Measurements from ENCODE around the gene AKR1C3. TPM values are rescaled to one million over a fixed set of nuclear protein-coding genes. Genes with fewer than 3 reads are reported as not detected.

The AKR1C3 gene
- polyA plus RNA-seq, 1 experiment: 0.26 TPM

DNA sequence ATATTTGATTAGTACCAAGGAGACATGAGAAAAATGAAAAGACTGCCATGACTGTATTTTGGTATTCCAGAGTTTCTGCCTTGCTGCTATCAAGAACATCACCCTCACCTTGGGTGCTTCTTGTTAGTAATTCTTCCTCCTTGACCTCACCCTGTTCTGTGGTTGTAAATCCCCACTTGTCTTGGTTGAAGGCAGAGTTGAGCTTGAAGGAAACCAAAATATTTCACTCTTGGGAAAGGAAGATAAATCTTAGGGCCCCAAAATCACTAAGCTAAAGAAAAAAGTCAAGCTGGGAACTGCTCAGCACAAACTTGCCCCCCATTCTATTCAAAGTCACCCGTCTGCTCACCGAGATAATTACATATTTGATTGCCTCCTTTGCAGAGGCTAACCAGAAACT, 20.6 kb upstream of the AKR1C3 start:
- no peak for DNase-seq (ENCODE audit: low read depth)
- POLR2A ChIA-PET: no interaction called here
- TF ChIP-seq, protein P1, sequence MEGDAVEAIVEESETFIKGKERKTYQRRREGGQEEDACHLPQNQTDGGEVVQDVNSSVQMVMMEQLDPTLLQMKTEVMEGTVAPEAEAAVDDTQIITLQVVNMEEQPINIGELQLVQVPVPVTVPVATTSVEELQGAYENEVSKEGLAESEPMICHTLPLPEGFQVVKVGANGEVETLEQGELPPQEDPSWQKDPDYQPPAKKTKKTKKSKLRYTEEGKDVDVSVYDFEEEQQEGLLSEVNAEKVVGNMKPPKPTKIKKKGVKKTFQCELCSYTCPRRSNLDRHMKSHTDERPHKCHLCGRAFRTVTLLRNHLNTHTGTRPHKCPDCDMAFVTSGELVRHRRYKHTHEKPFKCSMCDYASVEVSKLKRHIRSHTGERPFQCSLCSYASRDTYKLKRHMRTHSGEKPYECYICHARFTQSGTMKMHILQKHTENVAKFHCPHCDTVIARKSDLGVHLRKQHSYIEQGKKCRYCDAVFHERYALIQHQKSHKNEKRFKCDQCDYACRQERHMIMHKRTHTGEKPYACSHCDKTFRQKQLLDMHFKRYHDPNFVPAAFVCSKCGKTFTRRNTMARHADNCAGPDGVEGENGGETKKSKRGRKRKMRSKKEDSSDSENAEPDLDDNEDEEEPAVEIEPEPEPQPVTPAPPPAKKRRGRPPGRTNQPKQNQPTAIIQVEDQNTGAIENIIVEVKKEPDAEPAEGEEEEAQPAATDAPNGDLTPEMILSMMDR (IDR thresholded peaks at IDR 0.05; ENCODE audit: insufficient read depth, low read depth, low read length): no peak
- Histone ChIP-seq H3K4me3 (ENCODE audit: low read depth, low read length) (no peak overlapping the region), H3K36me3 (ENCODE audit: control insufficient read depth, insufficient read depth, low read length) (no peaks in the 10 kb centered on the region), H3K27me3 (ENCODE audit: control insufficient read depth, insufficient read depth, low read length) (no peaks in the 10 kb centered on the region)
- CTCF ChIA-PET: interaction anchor here (0.8 kb wide), 1 partner anchor 224 kb away, joined by 3 read pairs; no protein-coding TSS in a partner anchor

DNA sequence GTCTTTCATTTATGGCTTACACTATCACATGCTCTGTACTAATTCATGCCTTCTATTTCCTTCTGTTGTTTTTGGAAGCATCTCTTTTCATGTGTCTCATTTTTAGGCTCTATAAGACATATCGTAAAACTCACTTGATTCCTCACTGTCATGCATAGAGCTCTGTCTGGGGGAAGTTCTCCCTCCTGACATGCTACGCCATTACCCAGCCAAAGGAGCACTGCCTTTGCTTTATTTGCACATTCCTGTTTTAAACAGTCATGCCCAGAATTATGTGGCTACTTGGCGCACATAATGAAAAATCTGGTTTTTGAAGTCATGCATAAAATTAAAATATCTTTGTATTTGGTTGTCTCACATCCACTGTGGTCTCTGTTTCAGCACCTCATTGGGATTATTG, 17.6 kb upstream of the AKR1C3 start:
- POLR2A ChIA-PET: no interaction called here
- TF ChIP-seq, protein P1 (IDR thresholded peaks at IDR 0.05; ENCODE audit: insufficient read depth, low read depth, low read length): no peak
- Histone ChIP-seq H3K27me3 (ENCODE audit: control insufficient read depth, insufficient read depth, low read length) (no peaks in the 10 kb centered on the region), H3K4me3 (ENCODE audit: low read depth, low read length) (no peak overlapping the region), H3K36me3 (ENCODE audit: control insufficient read depth, insufficient read depth, low read length) (no peaks in the 10 kb centered on the region)
- CTCF ChIA-PET: interaction anchor here (1.1 kb wide), 1 partner anchor 17 kb away, joined by 3 read pairs; the partner anchor contains the start of gene AKR1C3
- no peak for DNase-seq (ENCODE audit: low read depth)

DNA sequence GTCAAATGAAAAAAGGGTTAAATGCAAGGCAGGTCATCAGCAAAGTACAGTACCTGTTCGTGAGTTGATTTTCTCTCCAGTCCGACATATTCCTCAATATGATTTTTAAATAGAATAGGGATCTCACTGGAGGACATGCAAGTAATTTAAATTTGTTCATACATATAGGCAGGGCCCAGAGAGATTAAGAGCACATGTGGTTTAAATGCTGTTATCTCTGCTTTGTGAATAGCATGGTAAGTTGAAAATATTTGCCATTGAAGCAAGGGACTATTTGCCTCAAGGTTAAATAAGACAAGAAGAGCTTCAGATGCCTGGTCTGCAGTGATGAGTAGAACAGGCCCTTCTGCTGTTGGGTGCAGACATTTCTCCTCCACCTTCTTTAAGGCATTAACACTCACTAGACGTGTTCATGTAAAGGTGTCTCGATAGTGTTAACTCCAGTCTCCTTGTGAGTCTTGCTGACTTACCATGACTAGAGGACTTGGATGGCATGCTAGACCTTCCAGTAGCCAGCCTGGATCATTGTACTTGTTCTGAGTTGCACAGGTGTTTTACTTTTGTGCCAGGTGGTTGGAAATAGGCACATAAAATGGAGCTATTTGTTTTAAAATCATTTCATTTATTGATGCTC, 15.6 kb upstream of the AKR1C3 start:
- DNase-seq (ENCODE audit: low read depth): no peak
- CTCF ChIA-PET: interaction anchor here (0.8 kb wide), 1 partner anchor 228 kb away, joined by 3 read pairs; no protein-coding TSS in a partner anchor

DNA sequence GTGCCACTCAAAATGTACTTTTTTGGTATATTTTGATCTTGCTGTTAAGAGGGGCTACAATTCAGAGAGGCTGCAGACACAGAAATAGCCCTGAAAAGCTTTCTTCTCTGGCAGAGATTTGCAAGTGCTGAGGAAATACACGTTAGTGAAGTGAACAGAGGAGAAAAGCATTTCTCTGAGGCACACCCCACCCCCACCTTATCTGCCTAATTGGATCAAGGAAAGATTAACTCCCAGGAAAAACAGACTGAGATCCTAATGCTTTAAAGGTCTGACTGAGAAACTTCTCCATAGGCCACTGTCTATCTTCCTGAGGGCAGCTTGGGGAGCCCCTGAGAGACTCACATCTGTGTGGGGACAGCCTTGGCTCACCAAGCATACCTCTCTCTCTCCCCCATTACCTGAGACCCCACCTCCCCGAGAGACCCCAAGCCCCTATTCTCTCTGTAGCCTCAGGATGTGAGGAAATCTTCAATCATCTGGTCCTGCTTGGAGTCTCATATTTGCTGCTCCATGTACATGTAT, 14.8 kb upstream of the AKR1C3 start:
- TF ChIP-seq, protein P1 (IDR thresholded peaks at IDR 0.05; ENCODE audit: insufficient read depth, low read depth, low read length): no peak
- POLR2A ChIA-PET: no interaction called here
- CTCF ChIA-PET: no interaction called here
- H3K4me3 ChIP-seq (ENCODE audit: low read depth, low read length): no peak overlapping the region
- H3K36me3 ChIP-seq (ENCODE audit: control insufficient read depth, insufficient read depth, low read length): no peaks in the 10 kb centered on the region
- no peak for DNase-seq (ENCODE audit: low read depth)
- H3K27me3 ChIP-seq (ENCODE audit: control insufficient read depth, insufficient read depth, low read length): no peaks in the 10 kb centered on the region

More for the DNA sequence above, 15.6 kb upstream of the AKR1C3 start:
- H3K4me3 ChIP-seq (ENCODE audit: low read depth, low read length): no peak overlapping the region
- H3K36me3 ChIP-seq (ENCODE audit: control insufficient read depth, insufficient read depth, low read length): no peaks in the 10 kb centered on the region
- H3K27me3 ChIP-seq (ENCODE audit: control insufficient read depth, insufficient read depth, low read length): no peaks in the 10 kb centered on the region
- TF ChIP-seq, protein P1 (IDR thresholded peaks at IDR 0.05; ENCODE audit: insufficient read depth, low read depth, low read length): no peak
- POLR2A ChIA-PET: no interaction called here

DNA sequence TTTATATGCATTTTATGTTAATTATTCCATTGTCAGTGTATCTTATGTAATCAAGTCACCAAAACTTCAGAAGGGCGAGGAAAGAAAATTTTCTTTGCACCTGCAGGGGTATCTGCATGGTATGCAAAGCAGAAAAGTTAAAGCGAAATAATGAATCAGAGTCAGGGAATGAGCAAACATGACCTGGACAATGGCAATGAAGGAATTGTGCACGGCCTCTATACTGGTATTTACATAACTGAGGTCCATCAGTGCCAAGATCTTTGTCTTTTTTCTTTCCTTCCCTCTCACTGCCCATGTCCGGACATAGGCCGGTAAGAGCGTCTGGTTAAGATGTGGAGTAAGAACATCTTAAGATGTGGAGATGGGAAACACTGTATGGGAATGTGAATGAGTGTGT, 14.4 kb upstream of the AKR1C3 start:
- POLR2A ChIA-PET: no interaction called here
- H3K4me3 ChIP-seq (ENCODE audit: low read depth, low read length): no peak overlapping the region
- H3K27me3 ChIP-seq (ENCODE audit: control insufficient read depth, insufficient read depth, low read length): no peaks in the 10 kb centered on the region
- no peaks in the 10 kb centered on the region for H3K36me3 ChIP-seq (ENCODE audit: control insufficient read depth, insufficient read depth, low read length)
- DNase-seq (ENCODE audit: low read depth): no peak
- TF ChIP-seq, protein P1 (IDR thresholded peaks at IDR 0.05; ENCODE audit: insufficient read depth, low read depth, low read length): no peak
- CTCF ChIA-PET: interaction anchor here (1.1 kb wide), 1 partner anchor 230 kb away, joined by 3 read pairs; no protein-coding TSS in a partner anchor

Data from BJ (cell line).